Skeletal muscle satellite cell (primary cell): ENCODE measurements around the gene SCN9A. TPM values are rescaled to one million over a fixed set of nuclear protein-coding genes. Genes with fewer than 3 reads are reported as not detected.
"Not testable (repeated sequence)": the region's sequence is repeated elsewhere in the genome, so short reads cannot be mapped to it uniquely, and the experiment has no call there.

ENCODE experiments used
- H3K27me3 ChIP-seq: 2 replicates; pipeline ENCODE4 v1.7.0; 2013; ENCODE audit warnings: low read length; ENCODE audit not compliant: control insufficient read depth, insufficient read depth
- H3K36me3 ChIP-seq: 2 replicates; pipeline ENCODE4 v1.7.0; 2013; ENCODE audit warnings: mild to moderate bottlenecking, control low read depth, low read length; ENCODE audit not compliant: insufficient read depth
- H3K4me1 ChIP-seq: 2 replicates; pipeline ENCODE4 v1.7.0; 2013; ENCODE audit warnings: low read length; ENCODE audit not compliant: control insufficient read depth, insufficient read depth
- H3K4me2 ChIP-seq: 2 replicates; pipeline ENCODE4 v1.7.0; 2013; ENCODE audit warnings: mild to moderate bottlenecking, low read length
- H3K4me3 ChIP-seq: 2 replicates; pipeline ENCODE4 v1.7.0; 2013; ENCODE audit warnings: low read length
- H3K9ac ChIP-seq: 2 replicates; pipeline ENCODE4 v1.7.0; 2013; ENCODE audit warnings: mild to moderate bottlenecking, low read depth, low read length, moderate library complexity
- H3K9me3 ChIP-seq: replicated peaks from 2 replicates; pipeline ENCODE4 v1.7.0; 2013; ENCODE audit warnings: mild to moderate bottlenecking, control low read depth, low read length
- total RNA-seq: library from RNA; depleted of rRNA; stranded (reverse); fragments of >200 nt; gene quantifications from 2 replicates; pipeline ENCODE4 v1.2.3, GENCODE V29; 2012; rRNA removed

Gene SCN9A
- 3.7 and 6.6 TPM in 2 replicates for total RNA-seq

GRCh38 chr2:166375736-166376487 is at the start of gene SCN9A:
SCN9A (minus strand) TSS chr2:166375944; CDS start chr2:166311756, 64,188 bp downstream.
- Histone ChIP-seq H3K4me3 (peak within 1 kb of the TSS; percentile 86), H3K9me3 (no peaks in the 10 kb centered on the region), H3K4me2 (peak within 1 kb of the TSS; percentile 89), H3K36me3 (no peaks in the 10 kb centered on the region), H3K9ac (peak within 1 kb of the TSS; percentile 76), H3K4me1 (peaks cover 36% of the 10 kb centered on the region), H3K27me3 (no peaks in the 10 kb centered on the region)

- Histone ChIP-seq H3K9me3 (no peaks in the 10 kb centered on the region), H3K4me3 (no peak overlapping the region), H3K4me1 (no peaks in the 10 kb centered on the region), H3K36me3 (no peaks in the 10 kb centered on the region), H3K9ac (no peak overlapping the region), H3K4me2 (no peak overlapping the region), H3K27me3 (no peaks in the 10 kb centered on the region)
Observed at GRCh38 chr2:166424841-166425240, 49.1 kb upstream of the SCN9A start.

- Histone ChIP-seq H3K4me3 (no peak overlapping the region), H3K4me2 (no peak overlapping the region), H3K9ac (no peak overlapping the region), H3K4me1 (no peaks in the 10 kb centered on the region), H3K27me3 (no peaks in the 10 kb centered on the region), H3K36me3 (no peaks in the 10 kb centered on the region), H3K9me3 (no peaks in the 10 kb centered on the region)
Observed at GRCh38 chr2:166419616-166419934, 43.8 kb upstream of the SCN9A start.

GRCh38 chr2:166418853-166419615 is 43.3 kb upstream of the SCN9A start:
- Histone ChIP-seq H3K36me3 (no peaks in the 10 kb centered on the region), H3K9me3 (no peaks in the 10 kb centered on the region), H3K4me2 (no peak overlapping the region), H3K9ac (no peak overlapping the region), H3K27me3 (no peaks in the 10 kb centered on the region), H3K4me3 (no peak overlapping the region), H3K4me1 (no peaks in the 10 kb centered on the region)

GRCh38 chr2:166417669-166418068 is 41.9 kb upstream of the SCN9A start:
- no peaks in the 10 kb centered on the region for H3K27me3 ChIP-seq
- H3K4me1 ChIP-seq: peaks cover 9% of the 10 kb centered on the region
- no peaks in the 10 kb centered on the region for H3K9me3 ChIP-seq
- H3K4me2 ChIP-seq: no peak overlapping the region
- no peaks in the 10 kb centered on the region for H3K36me3 ChIP-seq
- H3K4me3 ChIP-seq: no peak overlapping the region
- H3K9ac ChIP-seq: no peak overlapping the region

GRCh38 chr2:166413255-166413654 is 37.5 kb upstream of the SCN9A start:
- no peaks in the 10 kb centered on the region for H3K27me3 ChIP-seq
- no peak overlapping the region for H3K4me2 ChIP-seq
- H3K4me3 ChIP-seq: no peak overlapping the region
- H3K9ac ChIP-seq: no peak overlapping the region
- H3K9me3 ChIP-seq: no peaks in the 10 kb centered on the region
- H3K4me1 ChIP-seq: peaks cover 33% of the 10 kb centered on the region
- H3K36me3 ChIP-seq: no peaks in the 10 kb centered on the region

- peaks cover 33% of the 10 kb centered on the region for H3K4me1 ChIP-seq
- H3K4me2 ChIP-seq: peak overlapping the region; percentile 76
- H3K27me3 ChIP-seq: no peaks in the 10 kb centered on the region
- H3K4me3 ChIP-seq: peak overlapping the region; percentile 50
- no peaks in the 10 kb centered on the region for H3K9me3 ChIP-seq
- H3K9ac ChIP-seq: peak overlapping the region; percentile 51
- no peaks in the 10 kb centered on the region for H3K36me3 ChIP-seq
Observed at GRCh38 chr2:166411473-166412230, 35.9 kb upstream of the SCN9A start.

- Histone ChIP-seq H3K9ac (peak overlapping the region; percentile 51), H3K36me3 (no peaks in the 10 kb centered on the region), H3K9me3 (no peaks in the 10 kb centered on the region), H3K27me3 (no peaks in the 10 kb centered on the region), H3K4me3 (peak overlapping the region; percentile 50), H3K4me2 (peak overlapping the region; percentile 76), H3K4me1 (peaks cover 33% of the 10 kb centered on the region)
Observed at GRCh38 chr2:166410828-166411472, 35.2 kb upstream of the SCN9A start.

- H3K9ac ChIP-seq, H3K4me3 ChIP-seq, H3K9me3 ChIP-seq, H3K4me2 ChIP-seq, H3K27me3 ChIP-seq, H3K36me3 ChIP-seq: not testable (repeated sequence)
- H3K4me1 ChIP-seq: peaks cover 24% of the 10 kb centered on the region
Observed at GRCh38 chr2:166407746-166408145, 32.0 kb upstream of the SCN9A start.

GRCh38 chr2:166406374-166406773 is 30.6 kb upstream of the SCN9A start:
- peaks cover 11% of the 10 kb centered on the region for H3K4me1 ChIP-seq
- no peak overlapping the region for H3K4me3 ChIP-seq
- H3K4me2 ChIP-seq: no peak overlapping the region
- no peaks in the 10 kb centered on the region for H3K27me3 ChIP-seq
- H3K9ac ChIP-seq: no peak overlapping the region
- H3K36me3 ChIP-seq: no peaks in the 10 kb centered on the region
- H3K9me3 ChIP-seq: no peaks in the 10 kb centered on the region

GRCh38 chr2:166405569-166405926 is 29.8 kb upstream of the SCN9A start:
- no peaks in the 10 kb centered on the region for H3K9me3 ChIP-seq

More at GRCh38 chr2:166405569-166405926, 29.8 kb upstream of the SCN9A start:
- no peak overlapping the region for H3K4me2 ChIP-seq
- H3K4me3 ChIP-seq: no peak overlapping the region
- peaks cover 4% of the 10 kb centered on the region for H3K4me1 ChIP-seq
- H3K27me3 ChIP-seq: no peaks in the 10 kb centered on the region
- no peaks in the 10 kb centered on the region for H3K36me3 ChIP-seq
- H3K9ac ChIP-seq: no peak overlapping the region
